H1 (cell line): ENCODE measurements around the gene LSR. TPM values are rescaled to one million over a fixed set of nuclear protein-coding genes. Genes with fewer than 3 reads are reported as not detected.

ENCODE experiments used
- CTCF ChIA-PET: fragments of 300-600 bp; sonication (Branson Sonifier 250); formaldehyde crosslinking; loops from one replicate; lab custom pipeline; 2021; ENCODE audit not compliant: partially characterized antibody; lab: Charles Lee
- POLR2A ChIA-PET: fragments of 300-600 bp; sonication (Branson Sonifier 250); formaldehyde crosslinking; loops from one replicate; lab custom pipeline; 2021; ENCODE audit warnings: inconsistent platforms; ENCODE audit not compliant: partially characterized antibody; lab: Charles Lee
- DNase-seq, 2 experiments: peaks; one replicate each; pipeline versions ENCODE4 v3.0.0 to v3.0.0-alpha.2; 2010 to 2022; ENCODE audit warnings: low spot score in 2 of 2, low read depth in 1 of 2, mixed read lengths in 1 of 2
- FAIRE-seq: peaks from 2 replicates; lab custom pipeline; 2011; peaks lifted over from hg19 to GRCh38; lab: Jason Lieb, UNC
- H2AFZ ChIP-seq: 2 replicates; pipeline ENCODE4 v1.8.1; 2012; ENCODE audit warnings: low read length, inconsistent platforms
- H2AK5ac ChIP-seq: 2 replicates; pipeline ENCODE4 v1.6.1; 2013; ENCODE audit warnings: low read depth, low read length
- H2BK120ac ChIP-seq: replicated peaks from 2 replicates; pipeline ENCODE3; 2013; ENCODE audit warnings: low read depth, low read length, inconsistent platforms
- H2BK12ac ChIP-seq: 2 replicates; pipeline ENCODE4 v1.6.1; 2013; ENCODE audit warnings: low read depth, low read length
- H2BK15ac ChIP-seq: 2 replicates; pipeline ENCODE4 v1.6.1; 2013; ENCODE audit warnings: low read length
- H2BK20ac ChIP-seq: 2 replicates; pipeline ENCODE4 v1.6.1; 2013; ENCODE audit warnings: low read length
- H2BK5ac ChIP-seq: 2 replicates; pipeline ENCODE4 v1.6.1; 2013; ENCODE audit warnings: low read depth, low read length
- H3K14ac ChIP-seq: 2 replicates; pipeline ENCODE4 v1.6.1; 2013; ENCODE audit warnings: inconsistent platforms; ENCODE audit not compliant: insufficient read length
- H3K18ac ChIP-seq: 2 replicates; pipeline ENCODE4 v1.6.1; 2013; ENCODE audit warnings: low read length; ENCODE audit errors: extremely low read depth
- H3K23ac ChIP-seq: 2 replicates; pipeline ENCODE4 v1.6.1; 2013; ENCODE audit warnings: inconsistent platforms; ENCODE audit not compliant: insufficient read length
- H3K23me2 ChIP-seq: 2 replicates; pipeline ENCODE4 v1.6.1; 2013; ENCODE audit warnings: low read depth, low read length
- H3K27ac ChIP-seq: 2 replicates; pipeline ENCODE4 v1.6.1; 2011; ENCODE audit warnings: low read depth, low read length, inconsistent platforms
- H3K27me3 ChIP-seq, 4 experiments: replicated peaks in 1 of 4; 1 replicate in 1 of 4; 2 replicates in 3 of 4; pipeline versions ENCODE4 v1.6.1 to v1.8.1; 2011 to 2013; ENCODE audit warnings: low read length in 3 of 4, mild to moderate bottlenecking in 3 of 4, inconsistent platforms in 2 of 4, mixed read lengths in 2 of 4, moderate library complexity in 1 of 4; ENCODE audit not compliant: control insufficient read depth in 3 of 4, insufficient read depth in 3 of 4; ENCODE audit errors: extremely low read depth in 1 of 4
- H3K36me3 ChIP-seq, 4 experiments: 2 replicates each; pipeline versions ENCODE4 v1.6.1 to v1.8.1; 2011 to 2013; ENCODE audit warnings: mild to moderate bottlenecking in 4 of 4, low read length in 3 of 4, moderate library complexity in 2 of 4, control low read depth in 1 of 4, inconsistent platforms in 1 of 4; ENCODE audit not compliant: insufficient read depth in 4 of 4, control insufficient read depth in 2 of 4
- H3K4ac ChIP-seq: replicated peaks from 2 replicates; pipeline ENCODE3; 2013; ENCODE audit warnings: low read length, low read depth, mixed read lengths, inconsistent platforms; ENCODE audit not compliant: insufficient read length
- H3K4me1 ChIP-seq, 4 experiments: replicated peaks in 1 of 4; 1 replicate in 1 of 4; 2 replicates in 3 of 4; pipeline versions ENCODE4 v1.6.1 to v1.8.1; 2011 to 2013; ENCODE audit warnings: low read length in 3 of 4, inconsistent platforms in 2 of 4, mixed read lengths in 1 of 4; ENCODE audit not compliant: insufficient read depth in 4 of 4, control insufficient read depth in 3 of 4
- H3K4me2 ChIP-seq, 2 experiments: 2 replicates each; pipeline versions ENCODE4 v1.6.1 to v1.8.1; 2011 to 2013; ENCODE audit warnings: low read depth in 2 of 2, low read length in 2 of 2, control low read depth in 1 of 2, inconsistent platforms in 1 of 2, mild to moderate bottlenecking in 1 of 2; ENCODE audit not compliant: insufficient read depth in 1 of 2
- H3K4me3 ChIP-seq, 4 experiments: fragments of 200-600, 300-600 bp in 1 of 4; sonication (generic), shearing (Covaris generic), sonication (Bioruptor Twin) in 1 of 4; 2 replicates each; pipeline versions ENCODE4 v1.5.1 to v1.8.1; 2011 to 2016; ENCODE audit warnings: low read length in 4 of 4, low read depth in 3 of 4, control low read depth in 2 of 4, inconsistent platforms in 2 of 4, mild to moderate bottlenecking in 2 of 4, mixed read lengths in 1 of 4, moderate library complexity in 1 of 4; ENCODE audit not compliant: insufficient read depth in 2 of 4; ENCODE audit errors: extremely low read depth in 1 of 4
- H3K56ac ChIP-seq: replicated peaks from 2 replicates; pipeline ENCODE3; 2013; ENCODE audit warnings: low read depth, mild to moderate bottlenecking, mixed read lengths, low read length, inconsistent platforms; ENCODE audit not compliant: insufficient read length
- H3K79me1 ChIP-seq: 2 replicates; pipeline ENCODE4 v1.6.1; 2013; ENCODE audit warnings: low read depth, low read length, control low read depth
- H3K79me2 ChIP-seq, 2 experiments: 2 replicates each; pipeline versions ENCODE4 v1.6.1 to v1.8.1; 2012 to 2013; ENCODE audit warnings: low read length in 2 of 2, mild to moderate bottlenecking in 2 of 2, inconsistent platforms in 1 of 2; ENCODE audit not compliant: insufficient read depth in 2 of 2, control insufficient read depth in 1 of 2
- H3K9ac ChIP-seq, 4 experiments: replicated peaks in 1 of 4; 1 replicate in 1 of 4; 2 replicates in 3 of 4; pipeline versions ENCODE4 v1.6.1 to v1.8.1; 2011 to 2013; ENCODE audit warnings: low read depth in 3 of 4, low read length in 3 of 4, control low read depth in 2 of 4, mild to moderate bottlenecking in 2 of 4, moderate library complexity in 2 of 4, inconsistent platforms in 1 of 4; ENCODE audit errors: extremely low read depth in 1 of 4
- H3K9me3 ChIP-seq, 2 experiments: 2 replicates each; pipeline versions ENCODE4 v1.6.1 to v1.8.1; 2012 to 2013; ENCODE audit warnings: mild to moderate bottlenecking in 2 of 2, moderate library complexity in 2 of 2, control low read depth in 1 of 2, inconsistent platforms in 1 of 2, low read depth in 1 of 2, low read length in 1 of 2, mixed read lengths in 1 of 2; ENCODE audit not compliant: insufficient read depth in 2 of 2
- H4K20me1 ChIP-seq, 2 experiments: replicated peaks in 1 of 2; 2 replicates each; pipeline versions ENCODE3 to v1.8.1; 2011 to 2013; ENCODE audit warnings: inconsistent platforms in 2 of 2, low read length in 2 of 2, mild to moderate bottlenecking in 1 of 2; ENCODE audit not compliant: insufficient read depth in 2 of 2, control insufficient read depth in 1 of 2
- H4K5ac ChIP-seq: 2 replicates; pipeline ENCODE4 v1.6.1; 2013; ENCODE audit warnings: low read length, low read depth, mixed read lengths, inconsistent platforms; ENCODE audit not compliant: insufficient read length
- H4K8ac ChIP-seq: 2 replicates; pipeline ENCODE4 v1.8.0; 2013; ENCODE audit warnings: mild to moderate bottlenecking, moderate library complexity, low read length, inconsistent platforms; ENCODE audit not compliant: insufficient read depth; ENCODE audit errors: extremely low read depth
- H4K91ac ChIP-seq: replicated peaks from 2 replicates; pipeline ENCODE3; 2013; ENCODE audit warnings: low read length, mixed read lengths, inconsistent platforms; ENCODE audit not compliant: insufficient read length
- BRCA1 ChIP-seq: IDR thresholded peaks from 2 replicates; pipeline ENCODE4 v1.6.1; 2012; ENCODE audit warnings: low read depth, low read length, improper control_type of control experiment
- CREB1 ChIP-seq: IDR thresholded peaks from 2 replicates; pipeline ENCODE4 v1.6.1; 2012; ENCODE audit warnings: inconsistent platforms
- CTCF ChIP-seq, 3 experiments: IDR thresholded peaks; 1 replicate in 2 of 3; 2 replicates in 1 of 3; pipeline versions ENCODE4 v1.5.1 to v1.6.1; 2011; ENCODE audit warnings: low read length in 3 of 3, mild to moderate bottlenecking in 3 of 3, inconsistent platforms in 2 of 3, low read depth in 1 of 3, moderate library complexity in 1 of 3; ENCODE audit not compliant: insufficient read depth in 1 of 3; ENCODE audit errors: control extremely low read depth in 1 of 3
- HDAC2 ChIP-seq, 2 experiments: fragments of 300-600 bp in 1 of 2; sonication (generic) in 1 of 2; IDR thresholded peaks; 2 replicates each; pipeline ENCODE4 v1.6.1; 2011 to 2012; ENCODE audit warnings: low read depth in 2 of 2, low read length in 2 of 2, mild to moderate bottlenecking in 2 of 2, moderate library complexity in 2 of 2, borderline replicate concordance in 1 of 2, inconsistent platforms in 1 of 2
- MAX ChIP-seq: IDR thresholded peaks from 2 replicates; pipeline ENCODE4 v1.6.1; 2012; ENCODE audit warnings: inconsistent platforms
- RAD21 ChIP-seq, 2 experiments: IDR thresholded peaks in 1 of 2; conservative IDR thresholded peaks in 1 of 2; 2 replicates each; pipeline ENCODE4 v1.6.1; 2011; ENCODE audit warnings: low read depth in 2 of 2, low read length in 2 of 2, improper control_type of control experiment in 1 of 2, inconsistent platforms in 1 of 2, mild to moderate bottlenecking in 1 of 2, moderate library complexity in 1 of 2
- RFX5 ChIP-seq: IDR thresholded peaks from 2 replicates; pipeline ENCODE4 v1.6.1; 2011; ENCODE audit warnings: low read depth, low read length, improper control_type of control experiment, borderline replicate concordance
- SIN3A ChIP-seq, 2 experiments: IDR thresholded peaks in 1 of 2; conservative IDR thresholded peaks in 1 of 2; 2 replicates each; pipeline ENCODE4 v1.6.1; 2011 to 2012; ENCODE audit warnings: low read length in 2 of 2, improper control_type of control experiment in 1 of 2, low read depth in 1 of 2, mild to moderate bottlenecking in 1 of 2
- WGBS, 2 experiments: shearing (Covaris generic) in 1 of 2; methylation state at CpG; one replicate each; pipeline versions ENCODE4 v1.1.6 to v1.1.7; 2013 to 2015; ENCODE audit warnings: low lambda C conversion rate in 2 of 2, mixed read lengths in 2 of 2, inconsistent platforms in 1 of 2, low coverage in 1 of 2, missing lambda C conversion rate in 1 of 2; ENCODE audit not compliant: insufficient replicate concordance in 2 of 2, insufficient coverage in 1 of 2, insufficient read length in 1 of 2; ENCODE audit errors: extremely low coverage in 1 of 2, missing lambda C conversion rate in 1 of 2; 5-methylcytosine and 5-hydroxymethylcytosine counted together
- polyA plus RNA-seq, 7 experiments: library from polyadenylated mRNA; depleted of rRNA in 3 of 7; stranded (reverse) in 5 of 7; unstranded in 2 of 7; fragments of >200 nt in 5 of 7; fragments of 200-250 nt in 2 of 7; gene quantifications; 1 replicate in 5 of 7; 2 replicates in 1 of 7; 4 replicates in 1 of 7; pipeline versions ENCODE4 v1.2.1 to v1.2.3, GENCODE V29; 2011 to 2013; ENCODE audit warnings: missing spikeins in 2 of 7, mixed read lengths in 2 of 7
- total RNA-seq: library from RNA; stranded (reverse); fragmentation: NEBNext Ultra II Directional; extraction: Animal tissue kit (Norgen Biotek cat#: 25700); gene quantifications from 2 replicates; pipeline ENCODE4 v1.2.1, GENCODE V29; 2021

Gene LSR
- total and polyA plus RNA-seq, 2 of the 8 experiments (the other 6 are each of a cell fraction or from before 2014, with no cell fraction given), result 159 to 186 TPM

- FAIRE-seq, result no peak
- H3K36me3 ChIP-seq, result no peaks in the 10 kb centered on the region
- TF ChIP-seq BRCA1 (no peak), CTCF (IDR thresholded peaks at IDR 0.05; ENCODE audit: control extremely low read depth in 1 of 3, insufficient read depth in 1 of 3, low read depth in 1 of 3, low read length in 3 of 3) (peak; percentile 70 to 84 (median 72)), RFX5 (no peak), RAD21 (IDR thresholded peaks at IDR 0.05 in 1 of 2, conservative IDR thresholded peaks at IDR 0.05 in 1 of 2; ENCODE audit: low read depth in 2 of 2, low read length in 2 of 2) (peak; percentile 58 to 66), CREB1 (no peak), MAX (no peak), SIN3A (conservative IDR thresholded peaks at IDR 0.05 in 1 of 2, IDR thresholded peaks at IDR 0.05 in 1 of 2; ENCODE audit: low read depth in 1 of 2, low read length in 2 of 2) (no peak), HDAC2 (IDR thresholded peaks at IDR 0.05; ENCODE audit: borderline replicate concordance in 1 of 2, low read depth in 2 of 2, low read length in 2 of 2) (peak in 1 of 2 experiments; percentile 59; a peak in 1 of 4 replicates)
Measured at GRCh38 chr19:35306473-35307246, 57.9 kb downstream of the LSR start.

More at GRCh38 chr19:35306473-35307246, 57.9 kb downstream of the LSR start:
- Histone ChIP-seq H3K4me3 (no peak overlapping the region), H3K4me1 (peaks cover 0 to 2% (median 0%) of the 10 kb centered on the region in 4 experiments; a peak in 1 of 7 replicates), H2AK5ac (no peak overlapping the region), H3K56ac (no peak overlapping the region), H3K79me1 (no peaks in the 10 kb centered on the region), H2AFZ (no peak overlapping the region), H3K23me2 (no peaks in the 10 kb centered on the region), H2BK20ac (peak overlapping the region; percentile 10; the same call in 1 of the 2 replicates), H3K18ac (no peak overlapping the region), H3K4me2 (no peak overlapping the region), H3K79me2 (no peaks in the 10 kb centered on the region), H3K9me3 (no peaks in the 10 kb centered on the region), H4K8ac (no peak overlapping the region), H4K5ac (no peak overlapping the region), H4K91ac (no peak overlapping the region), H2BK120ac (no peak overlapping the region), H3K9ac (no peak overlapping the region), H2BK12ac (no peak overlapping the region), H4K20me1 (no peaks in the 10 kb centered on the region), H3K4ac (no peak overlapping the region), H2BK15ac (no peak overlapping the region), H2BK5ac (no peak overlapping the region), H3K27me3 (no peaks in the 10 kb centered on the region), H3K23ac (no peak overlapping the region), H3K14ac (no peak overlapping the region), H3K27ac (no peak overlapping the region)
- ChIA-PET POLR2A (interaction anchor here (0.6 to 1.6 kb wide), 4 partner anchors 9 to 43 kb away, joined by 3 read pairs; no protein-coding TSS in a partner anchor), CTCF (interaction anchor here (0.7 to 1.9 kb wide), 16 partner anchors 9 to 263 kb away, joined by 3 to 8 read pairs (median 4); no protein-coding TSS in a partner anchor)
- WGBS, 2 experiments, result 86% methylated on average over 20 of the region's 20 CpGs; no CpG with 5 or more reads in 1 of the 2 experiments
- DNase-seq, result no peak
